Measurements from ENCODE around the gene ATAT1. TPM values are rescaled to one million over a fixed set of nuclear protein-coding genes. Genes with fewer than 3 reads are reported as not detected.

Gene ATAT1
- total and polyA plus RNA-seq, 2 of the 13 experiments (the other 11 are each of a cell fraction or from before 2014, with no cell fraction given) = 9.2 to 23.6 TPM

- no peak for TF ChIP-seq ZNF318 (CRISPR knock-in tag; IDR thresholded peaks at IDR 0.05)
- TF ChIP-seq KLF12 (CRISPR knock-in tag; IDR thresholded peaks at IDR 0.05; ENCODE audit: borderline replicate concordance) = peak; percentile 59; the same call in 1 of the 2 replicates
- peak; percentile 88 for TF ChIP-seq POGK (CRISPR knock-in tag; conservative IDR thresholded peaks at IDR 0.05)
- TF ChIP-seq PPARG (CRISPR knock-in tag; conservative IDR thresholded peaks at IDR 0.05) = peak; percentile 60; the same call in 1 of the 2 replicates
- TF ChIP-seq U2AF1 (optimal IDR thresholded peaks at IDR 0.05; ENCODE audit: low read depth, low read length) = peak; percentile 65
- 0 out of 2 replicates have a peak, but pooled peaks have one; percentile 62 for TF ChIP-seq ZNF639 (CRISPR knock-in tag; conservative IDR thresholded peaks at IDR 0.05)
- peak; percentile 82 for TF ChIP-seq NR2C2 (CRISPR knock-in tag; IDR thresholded peaks at IDR 0.05; ENCODE audit: borderline replicate concordance)
- TF ChIP-seq PHF20 (CRISPR knock-in tag; IDR thresholded peaks at IDR 0.05) = peak; percentile 92
- no peak for TF ChIP-seq SSRP1 (CRISPR knock-in tag; IDR thresholded peaks at IDR 0.05)
- peak; percentile 96 for TF ChIP-seq ZGPAT (CRISPR knock-in tag; IDR thresholded peaks at IDR 0.05)
- TF ChIP-seq LRRFIP1 (CRISPR knock-in tag; conservative IDR thresholded peaks at IDR 0.05) = no peak
Measured at GRCh38 chr6:30672445-30673253, 46.0 kb downstream of the ATAT1 start, which contains the start of gene DHX16 (continued).
